ENCODE data around the gene F11R.
"Not testable (repeated sequence)": the region's sequence is repeated elsewhere in the genome, so short reads cannot be mapped to it uniquely, and the experiment has no call there.

Gene F11R

DNA sequence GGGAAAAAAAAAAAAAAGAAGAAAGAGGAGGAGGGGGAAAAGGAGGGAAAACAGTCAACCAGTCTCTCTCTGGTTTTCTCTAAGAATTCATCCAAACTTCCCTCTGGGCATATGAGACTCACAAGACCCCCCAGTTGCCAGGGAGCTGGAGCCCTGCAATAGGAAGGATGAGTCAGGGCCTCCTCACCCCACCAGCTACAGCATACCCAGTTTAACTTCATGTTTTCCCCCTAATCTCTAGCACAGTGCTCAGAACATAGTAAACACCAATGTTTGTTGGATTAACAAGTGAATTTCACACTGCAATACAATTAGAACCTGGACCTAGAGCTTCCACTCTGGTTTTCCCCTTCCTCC, 7.8 kb downstream of the F11R start:
- DNase-seq (ENCODE audit: low read depth), result no peak

DNA sequence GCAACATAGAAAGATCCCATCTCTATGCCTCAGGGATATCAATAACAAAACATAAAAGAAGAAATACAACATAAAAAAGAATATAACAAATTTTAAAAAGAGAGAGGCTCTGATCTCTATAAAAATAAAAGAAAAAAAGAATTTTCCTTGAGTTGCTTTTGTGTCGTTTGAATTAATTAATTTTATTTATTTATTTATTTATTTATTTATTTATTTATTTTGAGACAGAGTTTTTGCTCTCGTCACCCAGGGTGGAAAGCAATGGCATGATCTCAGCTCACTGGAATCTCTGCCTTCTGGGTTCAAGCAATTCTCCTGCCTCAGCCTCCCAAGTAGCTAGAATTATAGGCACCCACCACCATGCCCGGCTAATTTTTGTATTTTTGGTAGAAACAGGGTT, 8.5 kb downstream of the F11R start:
- DNase-seq (ENCODE audit: low read depth), result no peak

DNA sequence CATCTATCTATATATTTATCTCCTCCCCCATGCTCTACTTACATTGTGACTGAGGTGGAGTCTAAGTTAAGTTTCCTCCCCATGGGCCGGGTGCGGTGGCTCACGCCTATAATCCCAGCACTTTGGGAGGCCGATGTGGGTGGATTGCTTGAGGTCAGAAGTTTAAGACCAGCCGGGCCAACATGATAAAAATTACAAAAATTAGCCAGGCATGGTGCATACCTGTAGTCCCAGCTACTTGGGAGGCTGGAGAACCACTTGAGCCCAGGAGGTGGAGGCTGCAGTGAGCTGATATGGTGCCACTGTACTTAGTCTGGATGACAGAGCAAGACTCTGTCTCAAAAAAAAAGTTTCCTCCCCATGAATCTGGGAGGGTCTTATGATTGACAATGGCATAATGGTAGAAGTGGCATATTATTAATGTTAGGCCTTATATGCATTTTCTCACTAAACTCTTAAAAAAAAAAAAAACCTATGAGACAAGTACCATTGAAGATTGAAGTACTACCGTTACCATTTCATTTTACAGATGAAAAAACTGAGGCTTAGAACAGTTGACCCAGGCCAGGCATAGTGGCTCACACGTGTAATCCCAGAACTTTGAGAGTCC, 11.2 kb downstream of the F11R start:
- DNase-seq (ENCODE audit: low read depth), result no peak

DNA sequence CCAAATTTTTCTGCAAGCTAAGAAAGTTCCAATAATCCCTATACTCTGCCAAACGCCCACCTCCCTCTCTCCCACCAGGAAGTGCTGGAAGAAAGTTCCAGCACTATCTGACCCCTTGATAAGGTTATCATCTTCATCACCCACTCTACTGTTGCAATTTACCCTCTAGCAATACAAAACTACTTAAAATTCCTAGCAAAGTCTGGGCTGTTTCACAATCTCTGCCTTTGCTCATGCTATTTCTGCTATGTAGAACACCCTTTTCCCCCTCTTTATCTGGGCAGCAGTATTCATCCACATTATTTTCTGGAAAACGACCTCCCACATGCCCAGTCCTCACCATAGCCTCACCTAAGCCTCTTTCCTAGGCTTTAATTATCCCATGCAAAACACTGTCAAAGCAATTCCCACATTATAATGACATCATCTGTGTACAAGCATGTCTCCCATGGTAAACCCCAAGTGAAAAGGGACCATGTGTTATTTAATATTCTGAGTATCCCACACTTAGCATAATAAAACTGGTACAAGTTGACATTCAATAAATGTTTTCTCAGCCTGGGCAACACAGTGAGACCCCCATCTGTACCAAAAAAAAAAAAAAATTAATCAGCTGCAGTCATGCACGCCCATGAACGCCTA, 12.0 kb downstream of the F11R start:
- DNase-seq (ENCODE audit: low read depth), result no peak

DNA sequence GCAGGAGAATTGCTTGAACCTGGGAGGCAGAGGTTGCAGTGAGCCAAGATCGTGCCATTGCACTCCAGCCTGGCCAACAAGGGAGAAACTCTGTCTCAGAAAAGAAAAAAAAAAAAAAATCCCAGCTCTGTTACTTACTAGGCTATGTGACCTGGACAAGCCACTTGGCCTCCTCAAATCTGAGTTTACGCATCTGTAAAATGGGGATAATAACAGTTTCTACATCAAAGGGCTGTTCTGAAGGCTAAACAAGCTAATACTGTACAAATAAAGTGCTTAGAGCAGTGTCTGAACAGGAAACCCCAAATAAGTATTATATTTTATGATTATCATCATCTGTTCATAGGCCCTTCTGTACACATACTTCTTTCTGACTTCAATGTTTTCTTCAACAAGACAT, 13.6 kb downstream of the F11R start:
- DNase-seq (ENCODE audit: low read depth), result no peak

DNA sequence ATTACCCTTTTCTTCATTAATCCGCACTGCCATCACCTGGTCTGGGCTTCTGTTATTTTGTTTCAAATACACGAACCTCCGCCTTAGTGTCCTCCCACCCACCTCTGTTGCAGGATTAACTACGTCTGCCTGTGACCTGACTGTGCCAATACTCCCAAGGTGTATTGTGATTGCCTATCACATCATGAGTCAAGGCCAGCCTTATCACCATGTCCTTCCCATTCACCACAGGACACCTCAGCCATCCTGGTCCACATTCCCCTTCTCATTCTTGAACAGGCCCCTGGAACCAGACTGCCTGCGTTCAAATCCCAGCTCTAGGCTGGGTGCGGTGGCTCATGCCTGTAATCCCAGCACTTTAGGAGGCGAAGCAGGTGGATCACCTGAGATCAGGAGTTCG, 14.4 kb downstream of the F11R start:
- no peak for DNase-seq (ENCODE audit: low read depth)

DNA sequence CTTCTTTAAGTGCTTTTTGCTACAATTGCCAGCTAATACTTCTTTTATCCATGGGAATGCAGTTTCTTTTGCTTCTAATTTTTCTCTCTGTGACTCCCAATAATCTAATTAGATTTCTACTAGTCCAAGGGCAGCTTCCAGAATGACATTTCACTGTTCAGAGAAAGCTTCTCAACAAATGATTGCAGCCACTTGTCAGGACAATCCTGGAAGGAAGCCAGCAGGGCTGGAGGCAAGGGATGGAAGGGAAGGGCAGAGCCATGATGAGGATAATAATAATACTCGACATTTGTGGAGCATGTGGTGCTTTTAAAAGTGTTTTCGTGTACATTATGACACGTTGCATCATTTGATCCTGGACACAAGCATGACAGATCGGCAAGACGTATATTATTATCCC, 19.4 kb downstream of the F11R start:
- DNase-seq (ENCODE audit: low read depth), result no peak

DNA sequence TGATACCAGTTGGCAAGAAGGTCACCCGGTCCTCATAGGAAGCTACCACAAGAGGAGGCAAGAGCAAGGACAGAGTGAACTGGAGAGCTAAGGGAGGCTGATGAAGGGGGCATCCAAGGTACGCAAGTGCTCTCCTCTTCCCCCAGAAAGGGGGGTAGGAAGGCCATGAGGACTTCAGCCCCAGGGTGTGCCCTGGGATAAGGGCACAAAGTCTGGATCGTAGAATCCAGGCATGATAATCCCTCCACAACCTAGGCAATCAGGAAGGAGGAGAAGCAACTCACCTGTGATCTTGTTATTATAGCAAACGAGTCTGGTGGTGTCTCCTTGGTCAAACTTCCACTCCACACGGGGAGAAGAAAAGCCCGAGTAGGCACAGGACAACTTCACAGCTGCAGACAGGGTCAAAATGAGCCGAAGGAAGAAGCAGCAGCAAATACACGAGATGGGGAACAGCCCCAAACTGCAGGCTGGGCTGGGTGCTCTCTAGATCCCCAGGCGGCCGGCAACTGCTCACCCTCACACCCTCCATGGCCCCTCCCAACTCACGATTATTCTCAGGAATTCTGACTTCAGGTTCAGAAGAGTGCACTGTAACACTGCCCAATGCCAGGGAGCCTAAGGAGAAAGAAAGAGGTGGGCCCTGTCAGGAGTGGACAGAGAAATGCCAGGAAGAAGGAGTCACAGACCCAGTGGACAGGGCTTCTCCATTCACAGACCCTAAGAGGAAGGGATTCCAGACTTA, 20.0 kb downstream of the F11R start:
- no peak for DNase-seq (ENCODE audit: low read depth)

DNA sequence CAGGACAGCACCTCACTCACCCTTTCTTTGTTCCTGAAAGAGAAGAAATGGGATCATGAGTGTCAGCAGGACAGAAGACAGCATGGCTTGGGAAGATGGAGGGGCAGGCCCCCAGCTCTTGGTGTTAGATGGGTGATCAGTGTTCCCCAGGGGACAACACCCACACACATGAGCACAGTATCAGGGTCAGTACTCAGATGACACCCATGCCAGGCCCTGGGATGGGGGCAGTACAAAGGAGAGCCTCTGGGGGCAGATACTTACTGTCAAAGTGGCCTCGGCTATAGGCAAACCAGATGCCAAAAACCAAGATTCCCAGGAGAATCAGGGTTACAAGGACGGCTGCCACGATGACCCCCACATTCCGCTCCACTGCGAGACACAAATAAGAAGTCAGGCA, 21.6 kb downstream of the F11R start:
- no peak for DNase-seq (ENCODE audit: low read depth)

DNA sequence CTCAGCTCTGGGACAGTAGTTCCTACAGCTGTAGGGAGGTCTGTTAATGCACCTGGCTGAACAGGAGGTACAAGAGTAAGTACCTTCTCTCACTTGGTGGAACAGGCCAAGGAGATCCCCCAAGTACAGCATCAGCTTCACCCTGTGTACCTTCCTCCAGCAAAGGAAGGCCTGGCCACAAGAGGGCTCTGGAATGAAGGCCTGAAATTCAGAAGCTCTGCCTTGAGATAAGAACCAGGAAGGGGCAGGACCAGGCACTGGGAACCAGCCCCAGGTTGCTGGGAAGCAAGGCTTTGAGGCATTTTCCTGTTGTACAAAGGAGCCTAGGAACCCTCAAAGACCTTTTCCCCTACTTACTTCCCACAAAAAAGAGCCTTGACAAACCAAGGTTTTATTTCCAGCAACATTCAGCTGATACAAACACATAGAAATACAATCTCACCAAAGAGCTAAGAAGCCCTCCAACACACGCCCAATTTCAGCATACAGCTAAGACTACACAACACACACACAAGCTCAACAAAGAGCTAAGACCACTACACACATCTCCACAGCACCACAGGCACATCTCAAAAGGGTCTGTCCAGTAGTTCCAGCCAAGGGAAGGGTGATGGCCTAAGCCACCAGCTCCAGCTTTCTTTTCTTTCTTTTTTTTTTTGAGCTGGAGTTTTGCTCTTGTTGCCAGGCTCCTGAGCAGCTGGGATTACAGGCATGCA, 23.5 kb downstream of the F11R start:
- DNase-seq (ENCODE audit: low read depth), result peak; percentile 52

DNA sequence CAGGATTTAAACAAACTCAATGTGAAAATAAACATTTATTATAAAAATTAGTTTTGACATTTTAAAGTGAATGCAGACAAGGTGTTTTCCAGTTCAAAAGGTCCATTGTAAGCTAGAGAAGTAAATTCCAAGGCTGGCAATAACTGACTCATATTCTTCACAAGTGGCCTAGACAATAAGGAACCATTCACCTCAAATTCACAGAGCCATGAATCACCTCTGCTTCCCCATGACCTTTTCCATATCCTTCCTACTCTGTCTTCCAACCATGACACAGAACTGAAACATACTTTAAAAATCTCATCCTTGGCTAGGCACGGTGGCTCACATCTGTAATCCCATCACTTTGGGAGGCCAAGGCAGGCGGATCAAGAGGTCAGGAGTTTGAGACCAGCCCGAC, 24.8 kb downstream of the F11R start:
- DNase-seq (ENCODE audit: low read depth), result no peak

DNA sequence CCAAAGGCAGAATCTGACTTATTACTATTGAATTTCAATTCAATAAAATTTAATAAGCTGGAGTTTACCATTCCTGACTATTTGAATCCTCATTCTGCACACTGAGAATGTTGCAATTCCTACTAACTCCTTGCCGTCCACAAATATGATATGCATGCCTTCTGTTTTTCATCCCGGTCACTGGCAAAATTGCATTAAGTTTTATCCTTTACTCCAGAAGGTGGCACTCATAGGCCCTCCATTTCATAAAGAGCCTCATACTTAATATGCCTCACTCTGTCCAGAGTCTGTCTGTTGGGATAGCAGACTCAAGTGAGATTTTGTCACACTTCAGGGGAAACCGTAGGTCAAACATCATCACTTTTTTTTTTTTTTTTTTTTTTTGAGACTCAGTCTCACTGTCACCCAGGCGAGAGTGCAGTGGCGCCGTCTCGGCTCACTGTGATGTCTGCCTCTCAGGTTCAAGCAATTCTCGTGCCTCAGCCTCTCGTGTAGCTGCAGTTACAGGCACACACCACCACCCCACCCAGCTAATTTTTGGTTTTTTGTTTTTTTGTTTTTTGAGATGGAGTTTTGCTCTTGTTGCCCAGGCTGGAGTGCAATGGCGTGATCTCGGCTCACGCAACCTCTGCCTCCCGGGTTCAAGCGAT, 27.3 kb downstream of the F11R start:
- DNase-seq (ENCODE audit: low read depth), result no peak

DNA sequence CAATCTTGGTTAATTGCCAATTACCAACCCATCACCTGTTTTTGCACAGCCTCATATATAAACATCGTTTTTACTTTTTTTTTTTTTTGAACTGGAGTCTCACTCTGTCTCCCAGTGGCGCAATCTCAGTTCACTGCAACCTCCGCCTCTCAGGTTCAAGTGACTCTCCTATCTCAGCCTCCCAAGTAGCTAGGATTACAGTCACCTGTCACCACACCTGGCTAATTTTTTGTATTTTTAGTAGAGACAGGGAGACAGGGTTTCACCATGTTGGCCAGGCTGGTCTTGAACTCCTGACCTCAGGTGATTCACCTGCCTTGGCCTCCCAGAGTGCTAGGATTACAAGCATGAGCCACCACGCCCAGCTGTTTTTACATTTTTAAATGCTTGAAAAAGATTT, 28.9 kb downstream of the F11R start:
- not testable (repeated sequence) for DNase-seq (ENCODE audit: low read depth)

DNA sequence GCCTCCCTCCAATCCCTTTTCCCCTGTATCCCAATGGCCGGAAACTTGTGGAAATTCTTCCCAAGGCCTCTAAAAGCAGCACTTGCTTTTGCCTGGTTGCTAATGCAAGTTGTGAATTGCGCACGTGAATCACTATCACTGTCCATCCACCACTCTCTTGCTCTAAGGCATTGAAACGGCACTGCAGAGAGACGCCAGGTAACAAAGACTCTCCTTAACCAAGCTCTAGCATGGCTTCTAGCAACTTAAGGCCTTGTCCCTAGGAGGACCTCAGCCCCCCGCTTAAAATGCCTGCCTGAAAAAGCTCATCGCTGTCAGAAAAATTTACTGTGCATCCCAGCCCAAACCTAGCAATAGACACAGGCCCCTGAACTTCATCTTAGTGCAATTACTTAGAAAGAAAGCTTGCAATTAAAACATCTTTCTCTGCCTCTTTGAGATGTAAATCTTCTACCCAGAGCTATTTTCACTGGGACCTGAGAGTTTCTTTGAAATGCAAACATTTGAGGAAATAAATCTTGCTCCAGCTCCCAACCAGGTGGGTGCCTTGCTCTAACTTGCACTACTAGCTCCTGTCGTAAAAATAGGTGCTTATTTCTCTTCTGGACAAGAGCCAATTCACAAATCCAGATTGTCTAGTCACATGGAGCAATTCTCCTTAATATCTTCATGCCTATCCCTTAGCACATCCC, 33.4 kb downstream of the F11R start:
- no peak for DNase-seq (ENCODE audit: low read depth)

DNA sequence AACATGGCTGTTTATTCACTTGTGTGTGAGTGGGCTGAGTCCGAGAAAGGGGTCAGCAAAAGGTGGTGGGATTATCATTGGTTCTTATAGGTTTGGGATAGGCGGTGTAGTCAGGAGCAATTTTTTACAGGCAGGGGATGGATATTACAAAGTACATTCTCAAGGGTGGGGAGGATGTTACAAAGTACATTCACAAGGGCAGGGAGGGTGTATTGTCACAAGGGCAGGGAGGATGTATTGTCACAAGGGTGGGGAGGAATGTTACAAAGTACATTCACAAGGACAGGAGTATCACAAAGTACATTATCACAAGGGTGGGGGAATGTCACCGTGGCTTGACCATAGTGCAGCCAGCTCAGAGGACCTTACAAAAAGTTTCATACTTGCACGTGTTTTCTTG, 35.2 kb downstream of the F11R start:
- no peak for DNase-seq (ENCODE audit: low read depth)

DNA sequence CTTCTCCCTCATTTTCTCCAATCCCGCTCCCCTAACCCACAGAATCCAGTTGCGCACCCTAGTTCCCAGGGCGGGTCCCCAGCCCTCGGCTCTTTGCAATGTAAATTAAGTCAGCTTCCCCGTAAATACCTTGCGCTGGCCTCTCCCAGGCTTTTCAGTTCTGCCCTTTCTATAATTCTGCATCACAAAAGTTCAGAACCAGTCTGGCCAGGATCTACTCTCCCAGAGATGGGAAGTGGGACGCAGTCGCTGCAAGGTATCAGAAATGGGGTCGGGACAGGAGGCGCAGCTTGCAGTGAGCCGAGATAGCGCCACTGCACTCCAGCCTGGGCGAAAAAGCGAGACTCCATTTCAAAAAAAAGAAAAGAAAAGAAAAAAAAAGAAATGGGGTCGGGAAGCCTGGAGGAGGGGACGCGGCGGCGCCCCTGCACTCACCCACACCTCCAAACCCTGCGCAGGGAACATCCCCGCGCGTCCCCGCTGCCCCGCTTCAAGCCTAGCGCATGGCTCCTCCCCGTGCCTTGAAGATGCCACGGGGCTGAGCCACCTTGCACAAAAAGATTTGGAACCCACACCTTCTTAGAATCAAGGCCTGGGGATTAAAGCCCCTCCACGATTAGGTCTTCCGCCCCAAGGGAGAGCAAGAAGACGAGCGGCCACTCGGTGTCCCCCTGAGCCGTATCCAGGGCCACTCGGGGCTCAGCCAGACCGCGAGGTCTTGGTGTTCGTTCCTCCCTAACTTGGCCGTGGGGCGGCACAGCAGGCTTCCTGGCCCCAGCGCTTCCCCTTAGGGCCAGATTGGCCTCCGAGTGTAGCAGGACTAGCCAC, 39.2 kb downstream of the F11R start:
- no peak for DNase-seq (ENCODE audit: low read depth)

DNA sequence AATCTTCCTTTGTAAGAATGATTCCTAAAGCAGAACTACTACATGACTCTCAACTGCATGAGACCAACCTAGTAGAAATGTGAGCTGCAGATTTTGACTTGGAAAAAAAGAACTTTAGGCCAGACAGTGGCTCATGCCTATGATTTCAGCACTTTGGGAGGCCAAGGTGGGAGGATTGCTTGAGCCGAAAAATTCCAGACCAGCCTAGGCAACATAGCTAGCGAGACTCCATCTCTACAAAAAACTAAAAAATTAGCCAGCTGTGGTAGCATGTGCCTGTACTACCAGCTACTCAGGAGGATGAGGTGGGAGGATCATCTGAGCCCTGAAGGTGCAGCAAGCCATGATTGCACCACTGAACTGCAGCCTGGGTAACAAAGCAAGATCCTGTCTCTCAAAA, 41.7 kb downstream of the F11R start:
- DNase-seq (ENCODE audit: low read depth), result no peak

DNA sequence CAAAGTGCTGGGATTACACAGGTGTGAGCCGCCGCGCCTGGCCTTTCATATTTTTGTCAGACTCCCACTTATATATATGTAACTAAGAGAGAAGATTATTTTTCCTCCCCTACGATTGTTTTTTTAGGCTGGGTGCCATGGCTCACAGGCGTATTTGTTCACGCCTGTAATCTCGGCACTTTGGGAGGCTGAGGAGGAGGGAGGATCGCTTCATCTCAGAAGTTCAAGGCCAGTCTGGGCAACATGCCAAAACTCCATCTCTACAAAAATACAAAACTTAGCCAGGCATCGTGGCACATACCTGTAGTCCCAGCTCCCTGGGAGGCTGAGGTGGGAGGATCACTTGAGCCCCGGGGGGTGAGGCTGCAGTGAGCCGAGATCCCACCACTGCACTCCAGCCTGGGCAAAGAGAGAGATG, 42.4 kb downstream of the F11R start:
- DNase-seq (ENCODE audit: low read depth), result no peak

DNA sequence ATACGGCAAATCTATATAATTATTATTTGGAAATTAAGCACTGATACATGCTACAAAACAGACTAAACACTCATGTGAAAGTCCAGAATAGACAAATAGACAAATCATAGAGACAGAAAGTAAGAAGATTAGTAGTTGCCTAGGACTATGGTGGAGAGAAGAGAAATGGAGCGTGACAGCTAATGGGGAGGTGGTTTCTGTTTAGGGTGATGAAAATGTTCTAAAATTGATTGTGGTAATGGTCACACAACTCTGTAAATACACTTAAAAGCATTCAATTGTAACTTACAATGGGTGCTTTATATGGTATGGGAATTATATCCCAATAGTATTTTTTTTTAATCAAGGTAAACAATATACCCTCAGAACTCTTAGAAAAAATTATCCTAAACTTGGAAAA, 45.9 kb downstream of the F11R start:
- DNase-seq (ENCODE audit: low read depth), result no peak

DNA sequence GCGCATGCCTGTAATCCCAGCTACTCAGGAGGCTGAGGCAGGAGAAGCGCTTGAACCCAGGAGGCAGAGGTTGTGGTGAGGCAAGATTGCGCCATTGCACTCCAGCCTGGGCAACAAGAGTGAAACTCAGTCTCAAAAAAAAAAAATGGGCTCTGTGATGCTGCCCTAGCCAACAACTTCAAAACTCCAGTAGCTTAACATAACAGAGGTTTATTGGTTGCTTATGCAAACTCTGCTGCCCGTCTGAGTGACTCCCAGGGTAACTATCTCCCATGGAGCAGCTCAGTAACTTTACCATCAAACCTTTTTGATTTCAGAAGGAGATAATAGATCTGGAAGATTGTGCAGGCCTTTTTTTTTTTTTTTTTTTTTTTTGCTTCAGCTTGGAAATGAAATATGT, 47.5 kb downstream of the F11R start:
- no peak for DNase-seq (ENCODE audit: low read depth)

DNA sequence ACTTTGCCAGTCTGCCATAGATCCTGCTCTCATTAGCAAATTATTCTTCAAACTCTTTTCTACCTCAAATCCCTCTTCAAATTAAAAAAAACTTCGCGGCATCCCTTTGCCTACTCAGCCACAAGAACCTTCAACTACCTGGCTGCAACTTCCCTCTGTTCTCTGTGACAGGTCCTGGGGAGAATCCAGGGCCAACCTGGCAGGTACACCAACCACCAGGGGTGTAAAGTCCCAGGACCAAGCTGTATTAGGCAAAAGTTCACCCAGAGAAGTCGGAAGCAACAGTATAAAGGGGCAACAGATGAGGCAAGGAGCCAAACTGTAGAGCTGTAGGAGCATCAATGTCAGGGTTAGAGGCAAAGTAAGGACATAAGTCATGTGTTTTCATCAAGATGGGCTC, 48.0 kb downstream of the F11R start:
- DNase-seq (ENCODE audit: low read depth), result no peak

Data from CMK (cell line).